ENCODE measurements around the gene HNF1B. TPM values are rescaled to one million over a fixed set of nuclear protein-coding genes. Genes with fewer than 3 reads are reported as not detected.

HNF1B gene
- total RNA-seq, 6 donors from 2014 or later = 14.4 to 31.4 (median 16.0) TPM

DNA sequence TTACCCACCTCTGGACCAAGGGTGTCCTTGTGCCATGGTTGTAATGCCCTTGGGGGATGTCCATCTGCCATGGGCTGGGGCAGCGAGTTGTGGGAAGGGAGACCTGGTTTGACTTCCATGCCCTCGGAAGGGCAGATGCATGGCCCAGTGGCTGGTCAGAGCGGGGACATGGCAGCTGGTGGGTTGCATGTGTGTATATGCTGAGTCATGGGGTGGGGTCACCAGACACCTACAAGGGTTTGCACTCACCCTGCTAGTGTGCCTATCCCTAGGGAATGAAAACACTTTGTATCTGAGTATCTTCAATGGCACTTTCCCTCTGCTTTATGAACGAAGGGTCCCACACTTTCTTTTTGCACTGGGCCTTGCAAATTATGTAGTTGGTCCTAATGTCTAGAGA lies 10.6 kb upstream of the HNF1B start:
- Histone ChIP-seq H3K4me3 (no peak overlapping the region), H3K27me3 (no peaks in the 10 kb centered on the region), H3K9me3 (no peaks in the 10 kb centered on the region), H3K36me3 (no peaks in the 10 kb centered on the region), H3K4me1 (no peaks in the 10 kb centered on the region), H3K27ac (no peak overlapping the region)
- TF ChIP-seq EP300 (IDR thresholded peaks at IDR 0.05) (no peak), POLR2A (IDR thresholded peaks at IDR 0.05) (no peak)
- TF ChIP-seq, protein P1, sequence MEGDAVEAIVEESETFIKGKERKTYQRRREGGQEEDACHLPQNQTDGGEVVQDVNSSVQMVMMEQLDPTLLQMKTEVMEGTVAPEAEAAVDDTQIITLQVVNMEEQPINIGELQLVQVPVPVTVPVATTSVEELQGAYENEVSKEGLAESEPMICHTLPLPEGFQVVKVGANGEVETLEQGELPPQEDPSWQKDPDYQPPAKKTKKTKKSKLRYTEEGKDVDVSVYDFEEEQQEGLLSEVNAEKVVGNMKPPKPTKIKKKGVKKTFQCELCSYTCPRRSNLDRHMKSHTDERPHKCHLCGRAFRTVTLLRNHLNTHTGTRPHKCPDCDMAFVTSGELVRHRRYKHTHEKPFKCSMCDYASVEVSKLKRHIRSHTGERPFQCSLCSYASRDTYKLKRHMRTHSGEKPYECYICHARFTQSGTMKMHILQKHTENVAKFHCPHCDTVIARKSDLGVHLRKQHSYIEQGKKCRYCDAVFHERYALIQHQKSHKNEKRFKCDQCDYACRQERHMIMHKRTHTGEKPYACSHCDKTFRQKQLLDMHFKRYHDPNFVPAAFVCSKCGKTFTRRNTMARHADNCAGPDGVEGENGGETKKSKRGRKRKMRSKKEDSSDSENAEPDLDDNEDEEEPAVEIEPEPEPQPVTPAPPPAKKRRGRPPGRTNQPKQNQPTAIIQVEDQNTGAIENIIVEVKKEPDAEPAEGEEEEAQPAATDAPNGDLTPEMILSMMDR (IDR thresholded peaks at IDR 0.05) = no peak
- no peak for ATAC-seq (ENCODE audit: low FRiP score in 2 of 2)
- WGBS, 2 donors = 88 to 93% methylated on average over 2 to 4 of the region's 4 CpGs
- DNase-seq = no peak

DNA sequence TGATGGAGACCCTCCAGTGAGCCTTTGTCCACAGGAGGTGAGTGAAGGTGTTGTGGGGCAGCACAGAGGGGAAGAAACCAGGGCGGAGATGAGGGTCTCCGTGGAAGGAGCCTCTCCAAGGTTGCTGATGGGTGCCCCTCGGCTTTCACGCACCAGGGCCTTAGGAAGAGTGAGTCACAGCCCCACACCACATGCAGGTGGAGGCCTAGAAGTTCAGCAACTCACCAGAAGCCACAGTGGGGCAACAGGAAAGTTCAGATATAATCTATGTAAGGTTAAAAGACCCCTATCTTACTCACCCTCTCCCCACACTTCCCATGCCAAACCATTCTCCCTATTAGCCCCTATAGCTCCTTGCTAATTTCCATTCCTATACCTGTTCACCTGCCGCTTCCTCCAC lies 9.5 kb upstream of the HNF1B start:
- Histone ChIP-seq H3K9me3 (no peaks in the 10 kb centered on the region), H3K4me3 (no peak overlapping the region), H3K27me3 (no peaks in the 10 kb centered on the region), H3K36me3 (no peaks in the 10 kb centered on the region), H3K4me1 (no peaks in the 10 kb centered on the region), H3K27ac (no peak overlapping the region)
- DNase-seq (no peak), ATAC-seq (ENCODE audit: low FRiP score in 2 of 2) (no peak)
- WGBS, 2 donors = 87 to 95% methylated on average over 5 of the region's 5 CpGs
- TF ChIP-seq, protein P1 (IDR thresholded peaks at IDR 0.05) = no peak
- no peak for TF ChIP-seq POLR2A (IDR thresholded peaks at IDR 0.05)
- TF ChIP-seq POLR2AphosphoS5 (IDR thresholded peaks at IDR 0.05) = no peak
- TF ChIP-seq EP300 (IDR thresholded peaks at IDR 0.05) = no peak

DNA sequence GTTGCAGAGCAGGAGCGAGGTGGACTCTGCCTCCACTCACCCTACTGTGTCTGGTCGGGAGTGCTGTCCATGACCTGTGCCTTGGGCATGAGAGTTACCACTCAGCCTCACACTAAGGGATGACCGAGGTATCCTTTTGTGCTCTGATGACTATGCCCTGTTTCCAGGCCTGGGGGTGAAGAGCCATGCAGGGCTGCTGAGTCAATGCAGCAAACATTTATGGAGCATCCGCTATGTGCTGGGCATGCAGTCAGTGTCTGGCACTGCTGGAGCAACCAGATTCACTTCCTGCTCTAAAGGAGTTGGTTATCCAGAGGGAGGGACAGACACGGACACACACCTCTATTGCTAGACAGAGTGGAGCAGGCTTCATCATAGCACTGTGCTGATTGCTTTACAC lies 7.6 kb upstream of the HNF1B start:
- H3K27ac ChIP-seq = no peak overlapping the region
- no peaks in the 10 kb centered on the region for H3K9me3 ChIP-seq
- TF ChIP-seq EP300 (IDR thresholded peaks at IDR 0.05) (no peak), POLR2A (IDR thresholded peaks at IDR 0.05) (no peak), POLR2AphosphoS5 (IDR thresholded peaks at IDR 0.05) (no peak)
- TF ChIP-seq, protein P1 (IDR thresholded peaks at IDR 0.05) = no peak
- 67 to 76% methylated on average over 1 to 5 of the region's 5 CpGs for WGBS, 2 donors
- no peaks in the 10 kb centered on the region for H3K27me3 ChIP-seq
- H3K4me3 ChIP-seq = no peak overlapping the region
- no peaks in the 10 kb centered on the region for H3K4me1 ChIP-seq
- ATAC-seq (ENCODE audit: low FRiP score in 2 of 2) = no peak
- no peak for DNase-seq
- H3K36me3 ChIP-seq = no peaks in the 10 kb centered on the region

DNA sequence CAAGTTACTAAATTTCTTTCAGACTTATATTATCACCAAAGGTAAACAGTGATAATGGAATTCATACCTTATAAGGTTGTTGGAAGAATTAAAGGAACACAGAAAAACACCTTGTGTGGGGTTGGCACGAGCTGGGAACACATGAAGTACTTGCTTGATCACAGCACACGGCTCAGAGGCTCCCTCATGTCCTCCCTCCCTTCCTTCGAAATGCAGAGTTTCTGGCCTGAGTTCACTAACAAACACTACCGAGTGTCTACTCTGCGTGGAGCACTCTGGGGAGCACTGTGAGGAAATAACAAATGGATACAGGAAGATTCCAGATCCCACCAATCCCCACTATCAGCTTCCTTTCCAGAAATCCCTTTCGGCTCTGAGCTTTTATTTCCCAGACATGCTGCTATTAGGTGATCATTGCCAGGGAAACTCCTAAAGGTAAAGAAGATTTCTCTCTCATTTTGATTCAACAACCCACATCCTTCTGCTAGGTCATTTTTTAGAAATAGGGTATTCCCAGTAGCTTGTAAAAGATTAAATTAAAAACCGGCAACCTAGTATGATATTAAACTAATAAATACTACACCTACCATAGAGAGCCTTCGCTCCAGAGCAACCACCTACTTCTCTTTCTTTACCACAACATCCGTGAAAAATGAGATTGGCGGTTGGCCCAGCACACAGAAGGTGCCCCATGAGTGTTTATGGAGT lies 6.1 kb upstream of the HNF1B start:
- TF ChIP-seq POLR2A (IDR thresholded peaks at IDR 0.05) (no peak), EP300 (IDR thresholded peaks at IDR 0.05) (no peak), POLR2AphosphoS5 (IDR thresholded peaks at IDR 0.05) (no peak)
- TF ChIP-seq, protein P1 (IDR thresholded peaks at IDR 0.05) = no peak
- no peaks in the 10 kb centered on the region for H3K4me1 ChIP-seq
- peaks cover 0 to 3% (median 0%) of the 10 kb centered on the region in 4 donors for H3K27me3 ChIP-seq
- H3K27ac ChIP-seq = no peak overlapping the region
- WGBS, 2 donors = 55 to 60% methylated on average over 10 of the region's 10 CpGs
- no peak for DNase-seq
- no peak overlapping the region for H3K4me3 ChIP-seq
- H3K9me3 ChIP-seq = no peaks in the 10 kb centered on the region
- no peaks in the 10 kb centered on the region for H3K36me3 ChIP-seq
- no peak for ATAC-seq (ENCODE audit: low FRiP score in 2 of 2)

DNA sequence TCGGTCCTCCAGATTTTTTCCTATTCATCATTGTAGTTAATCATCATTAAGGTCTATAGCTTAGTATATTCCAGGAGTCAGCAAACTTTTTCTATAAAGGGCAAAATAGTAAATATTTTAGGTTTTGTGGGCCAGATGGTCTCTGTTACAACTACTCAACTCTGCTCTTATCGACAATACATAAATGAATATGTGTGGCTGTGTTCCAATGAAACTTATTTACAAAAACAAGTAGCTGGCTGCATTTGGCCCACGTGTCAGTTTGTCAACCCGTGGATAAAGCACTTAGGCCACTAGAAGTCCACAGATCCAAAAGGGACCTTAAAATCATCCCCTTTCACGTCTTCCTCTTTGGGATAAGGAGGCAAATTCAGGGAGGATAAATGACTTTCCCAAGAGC lies 5.4 kb upstream of the HNF1B start:
- Histone ChIP-seq H3K36me3 (no peaks in the 10 kb centered on the region), H3K4me3 (no peak overlapping the region), H3K9me3 (no peaks in the 10 kb centered on the region), H3K4me1 (peaks cover 0 to 3% (median under 1%) of the 10 kb centered on the region in 4 donors), H3K27ac (no peak overlapping the region), H3K27me3 (peaks cover 0 to 9% (median under 1%) of the 10 kb centered on the region in 4 donors)
- no peak for ATAC-seq (ENCODE audit: low FRiP score in 2 of 2)
- DNase-seq = no peak
- WGBS, 2 donors = 59 to 77% methylated on average over 5 of the region's 5 CpGs
- no peak for TF ChIP-seq EP300 (IDR thresholded peaks at IDR 0.05)
- no peak for TF ChIP-seq POLR2AphosphoS5 (IDR thresholded peaks at IDR 0.05)
- no peak for TF ChIP-seq POLR2A (IDR thresholded peaks at IDR 0.05)
- TF ChIP-seq, protein P1 (IDR thresholded peaks at IDR 0.05) = no peak
